Gastrocnemius medialis (tissue), 4 donors: ENCODE data around the gene NTRK3.

Experiments
- CTCF ChIP-seq, 5 experiments: fragments of 450-650 bp in 3 of 5; fragments of 200-600 bp in 2 of 5; sonication (generic) in 2 of 5; IDR thresholded peaks in 4 of 5; conservative IDR thresholded peaks in 1 of 5; 1 replicate in 4 of 5; 2 replicates in 1 of 5; pipeline ENCODE4 v1.5.1; 2016 to 2019; ENCODE audit warnings: antibody characterized with exemption in 5 of 5, mild to moderate bottlenecking in 3 of 5, moderate library complexity in 3 of 5
- POLR2A ChIP-seq, 2 donors: fragments of 450-650 bp; IDR thresholded peaks; one replicate each; pipeline ENCODE4 v1.6.1; 2017; ENCODE audit warnings: antibody characterized with exemption in 2 of 2, mild to moderate bottlenecking in 2 of 2, moderate library complexity in 2 of 2

- TF ChIP-seq CTCF (IDR thresholded peaks at IDR 0.05 in 4 of 5, conservative IDR thresholded peaks at IDR 0.05 in 1 of 5), result no peak
- no peak for TF ChIP-seq POLR2A (IDR thresholded peaks at IDR 0.05)
Measured at GRCh38 chr15:88126695-88127431, 129.7 kb downstream of the NTRK3 start.
